Stimulated activated CD4-positive, alpha-beta T cell treated with anti-CD3 and anti-CD28 coated beads, TNF-alpha, amount 100 ng/mL, for 4 hours (primary cell): ENCODE results near the gene VWA8.
"Not testable (repeated sequence)": the region's sequence is repeated elsewhere in the genome, so short reads cannot be mapped to it uniquely, and the experiment has no call there.

Source experiments
- DNase-seq, 3 experiments: peaks; one replicate each; pipeline ENCODE4 v3.0.0-alpha.2; 2020; ENCODE audit warnings: low read depth in 3 of 3

The VWA8 gene

DNA sequence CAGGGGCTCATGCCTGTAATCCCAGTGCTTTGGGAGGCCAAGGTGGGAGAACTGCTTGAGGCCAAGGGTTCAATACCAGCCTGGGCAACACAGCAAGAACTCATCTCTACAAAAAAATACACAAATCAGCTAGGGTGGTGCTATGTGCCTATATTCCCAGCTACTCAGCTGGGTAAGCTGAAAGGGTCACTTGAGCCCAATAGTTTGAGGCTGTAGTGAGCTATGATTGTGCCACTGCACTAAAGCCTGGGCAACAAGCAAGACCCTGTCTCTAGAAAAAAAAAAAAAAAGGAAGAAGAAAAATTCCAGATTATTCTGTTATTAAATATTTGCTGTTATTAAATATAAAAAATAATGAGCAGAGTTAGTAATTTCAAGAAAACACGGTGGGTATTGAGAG lies 372.5 kb downstream of the VWA8 start:
- DNase-seq: no peak

DNA sequence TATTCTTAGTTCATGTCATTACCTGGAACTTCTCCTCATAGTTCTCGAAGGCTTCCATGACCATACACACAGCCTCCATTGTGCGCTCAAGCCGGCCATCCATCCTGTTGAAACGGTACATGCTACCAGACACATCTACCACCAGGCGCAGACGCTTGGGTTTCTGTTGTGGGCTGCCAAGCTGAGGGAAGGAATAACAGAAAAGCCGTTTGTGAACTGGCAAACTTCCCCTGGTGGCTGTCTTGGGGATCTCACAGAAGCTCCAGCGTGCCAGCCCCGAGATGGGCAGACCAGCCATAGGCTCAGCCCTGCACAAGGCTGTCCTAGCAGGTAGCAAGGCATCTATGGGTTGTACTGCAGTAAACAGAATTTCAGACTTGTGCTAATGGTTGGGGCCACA lies 373.4 kb downstream of the VWA8 start:
- peak in 2 of 3 experiments; percentile 10 to 16 for DNase-seq

DNA sequence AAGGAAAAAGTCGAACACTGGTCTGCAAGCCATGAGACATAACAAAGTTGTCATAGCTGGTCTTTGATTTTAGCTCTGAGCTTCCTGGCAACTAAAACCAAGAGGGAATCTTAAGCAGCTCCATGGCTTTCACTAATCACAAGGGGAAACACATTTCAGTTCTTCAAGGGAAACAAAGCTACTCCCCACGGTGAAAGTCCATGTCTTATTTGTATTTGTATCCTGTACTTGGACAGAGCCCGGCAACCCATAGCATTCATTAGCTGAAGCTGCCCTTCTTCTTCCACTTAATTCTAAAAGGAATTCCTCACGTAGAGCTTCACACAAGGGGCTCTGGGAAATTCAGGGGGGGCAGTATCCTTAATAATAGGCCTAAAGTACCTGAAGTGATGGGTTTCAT lies 374.7 kb downstream of the VWA8 start:
- DNase-seq: no peak

- no peak for DNase-seq
These were observed 378.9 kb downstream of the VWA8 start for GRCh38 chr13:41582027-41582463.

DNA sequence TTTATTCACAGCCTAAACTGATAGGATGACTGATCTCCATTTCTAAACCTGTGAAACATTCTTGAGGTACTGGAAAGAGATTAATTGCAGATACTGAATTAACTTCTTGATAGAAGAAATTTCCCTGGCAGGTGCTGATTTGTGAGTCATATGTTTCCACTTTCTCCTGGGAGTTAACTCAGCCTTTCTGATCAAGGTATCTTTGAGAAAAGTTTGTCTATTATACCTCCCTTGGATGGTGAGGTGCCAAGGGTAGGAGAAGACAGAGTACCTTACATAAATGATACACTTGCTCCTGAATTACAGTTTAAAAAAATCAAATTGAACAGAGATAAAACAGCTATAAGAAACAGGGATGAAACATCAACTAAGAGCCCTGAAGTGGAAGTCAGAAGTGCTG lies 380.6 kb downstream of the VWA8 start:
- no peak for DNase-seq

- no peak for DNase-seq
These were observed 381.0 kb downstream of the VWA8 start for GRCh38 chr13:41579881-41580280.

GRCh38 chr13:41579168-41579567 lies 381.7 kb downstream of the VWA8 start:
- DNase-seq: no peak

GRCh38 chr13:41578371-41578770 lies 382.5 kb downstream of the VWA8 start:
- DNase-seq: no peak

DNA sequence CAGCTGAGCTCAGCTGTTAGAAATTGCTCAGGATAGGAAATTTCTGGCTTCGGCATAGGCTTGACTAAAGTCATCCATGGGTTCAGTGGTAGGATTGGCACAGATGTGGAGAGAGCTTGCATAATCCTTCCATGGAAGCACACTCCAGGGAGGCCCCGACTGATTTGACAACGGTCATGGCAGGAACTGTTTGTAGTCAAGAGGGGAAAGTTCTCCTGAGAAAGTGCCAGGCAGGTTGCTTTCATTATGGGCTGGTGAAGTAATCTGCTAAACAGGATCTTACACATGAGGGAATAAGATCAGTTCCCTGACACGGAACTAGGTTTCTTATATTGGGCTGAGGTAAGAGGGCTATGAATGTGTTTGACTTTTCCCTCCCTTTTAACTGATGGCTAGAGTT lies 383.5 kb downstream of the VWA8 start:
- DNase-seq: no peak

- not testable (repeated sequence) for DNase-seq
These were observed 387.3 kb downstream of the VWA8 start for GRCh38 chr13:41573640-41574039.

- DNase-seq: not testable (repeated sequence)
These were observed 389.0 kb downstream of the VWA8 start for GRCh38 chr13:41571817-41572340.

- no peak for DNase-seq
These were observed 391.9 kb downstream of the VWA8 start for GRCh38 chr13:41568972-41569351.

- DNase-seq: no peak
These were observed 392.6 kb downstream of the VWA8 start for GRCh38 chr13:41568143-41568971.

- DNase-seq: no peak
These were observed 393.5 kb downstream of the VWA8 start for GRCh38 chr13:41567363-41567762.

GRCh38 chr13:41565846-41566245 lies 395.1 kb downstream of the VWA8 start:
- DNase-seq: no peak

DNA sequence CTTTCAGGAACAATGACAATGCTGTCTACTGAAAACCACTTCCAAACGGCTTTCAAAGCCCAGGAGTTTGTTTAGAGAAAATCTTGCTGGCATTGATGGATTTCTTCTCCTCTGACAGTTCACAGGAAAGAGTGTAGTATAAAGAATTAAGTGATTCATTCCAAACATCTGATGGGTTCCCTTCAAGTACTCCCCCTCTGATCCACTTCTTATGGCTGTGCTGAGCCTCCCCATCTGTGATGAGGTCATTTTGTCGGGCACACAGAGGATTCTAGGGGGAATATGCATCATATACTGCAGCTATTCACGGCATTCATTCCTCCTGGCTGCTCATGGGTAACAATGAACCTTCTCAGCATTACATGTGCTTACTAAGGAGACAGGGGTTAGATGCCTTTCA lies 395.7 kb downstream of the VWA8 start:
- DNase-seq: no peak

- DNase-seq: no peak
These were observed 396.9 kb downstream of the VWA8 start for GRCh38 chr13:41563984-41564365.

- no peak for DNase-seq
These were observed 397.4 kb downstream of the VWA8 start for GRCh38 chr13:41563341-41563983.

- no peak for DNase-seq
These were observed 398.2 kb downstream of the VWA8 start for GRCh38 chr13:41562541-41563178.

DNA sequence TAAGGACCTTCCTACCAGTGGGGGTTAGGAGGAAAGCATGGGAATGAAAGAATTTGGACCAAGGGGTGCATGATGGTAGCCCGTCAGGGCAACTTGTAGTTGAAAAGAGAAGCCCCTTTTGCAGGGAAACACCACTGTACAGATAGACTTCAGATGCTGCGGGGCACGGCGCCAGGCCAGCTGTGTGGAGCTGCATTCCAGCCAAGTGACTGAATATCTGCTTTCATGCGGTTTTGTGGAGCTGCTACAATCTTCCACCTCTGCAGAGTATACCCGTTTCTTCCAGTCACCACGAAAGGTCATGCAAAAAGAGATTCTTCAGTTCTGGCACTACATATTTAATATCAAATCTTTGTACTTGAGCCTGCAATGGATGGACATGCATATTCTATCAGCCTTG lies 398.8 kb downstream of the VWA8 start:
- no peak for DNase-seq

- DNase-seq: no peak
These were observed 399.7 kb downstream of the VWA8 start for GRCh38 chr13:41561170-41561569.

DNA sequence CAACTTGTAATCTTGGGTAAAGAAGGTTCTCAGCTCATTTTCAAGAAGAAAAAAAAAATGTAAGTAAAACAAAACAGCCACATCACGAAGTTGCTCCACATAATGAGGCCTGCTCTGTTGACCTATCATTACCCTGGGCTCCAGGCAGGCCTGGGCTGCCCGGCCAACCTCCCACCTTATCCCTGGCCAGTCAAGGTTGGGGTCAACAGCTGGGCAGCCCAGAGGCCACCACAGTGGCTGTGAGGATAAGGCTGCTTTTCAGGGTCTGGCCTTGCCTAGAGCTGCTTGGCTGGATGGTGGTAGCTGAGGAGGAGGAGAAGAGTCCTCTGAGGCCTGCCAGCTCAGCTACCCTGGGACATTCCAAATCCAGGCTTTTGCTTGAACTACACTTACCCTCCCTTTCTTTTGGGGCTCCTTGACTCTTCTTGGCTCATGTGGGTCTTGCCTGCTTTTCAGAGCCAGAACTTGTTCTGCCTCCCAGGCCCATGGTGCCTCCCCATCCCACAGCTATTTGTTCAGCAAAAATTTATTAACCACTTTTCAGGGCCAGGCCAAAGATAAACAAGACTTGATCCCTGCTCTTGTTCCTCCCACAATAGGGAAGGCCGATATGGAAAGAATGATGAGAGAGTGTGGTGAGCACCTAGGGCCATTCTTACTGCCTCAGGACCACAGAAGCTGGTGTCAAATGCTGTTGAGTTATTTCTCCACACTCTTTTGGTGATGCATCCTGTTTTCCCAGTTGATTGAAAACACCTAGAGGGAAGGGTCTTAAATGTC lies 401.9 kb downstream of the VWA8 start:
- no peak for DNase-seq
